HEK293 (cell line): Measurements from ENCODE around the gene XRN1.
"Not testable (repeated sequence)": the region's sequence is repeated elsewhere in the genome, so short reads cannot be mapped to it uniquely, and the experiment has no call there.

Experiments used
- CTCF ChIA-PET: fragments of 350-600 bp; formaldehyde crosslinking; extraction: SDS; loops from one replicate; lab custom pipeline; 2021; ENCODE audit warnings: antibody characterized with exemption; lab: Yijun Ruan, JAX
- POLR2A ChIA-PET: fragments of 300-600 bp; formaldehyde crosslinking; extraction: SDS; loops from one replicate; lab custom pipeline; 2020; ENCODE audit warnings: antibody characterized with exemption, inconsistent platforms; lab: Yijun Ruan, JAX
- H3K27ac ChIP-seq: fragments of 200-500 bp; sonication (Bioruptor generic); 2 replicates; pipeline ENCODE4 v1.5.1; 2014; ENCODE audit warnings: low read depth, low read length, control low read depth, inconsistent platforms; ENCODE audit errors: extremely low read depth
- H3K36me3 ChIP-seq, 2 experiments: fragments of 200-500 bp in 1 of 2; sonication (Bioruptor generic) in 1 of 2; 1 replicate in 1 of 2; 2 replicates in 1 of 2; pipeline ENCODE4 v1.5.1; 2014 to 2017; ENCODE audit warnings: inconsistent platforms in 2 of 2, low read length in 2 of 2; ENCODE audit not compliant: control insufficient read depth in 2 of 2, insufficient read depth in 1 of 2
- H3K4me1 ChIP-seq: fragments of 200-500 bp; sonication (Bioruptor generic); 2 replicates; pipeline ENCODE4 v1.5.1; 2014; ENCODE audit warnings: mild to moderate bottlenecking, low read length, inconsistent platforms; ENCODE audit not compliant: control insufficient read depth, insufficient read depth
- H3K4me3 ChIP-seq: 2 replicates; pipeline ENCODE4 v1.5.1; 2011; ENCODE audit warnings: low read depth, mild to moderate bottlenecking, control low read depth, low read length, moderate library complexity
- H3K9me3 ChIP-seq: fragments of 200-500 bp; sonication (Bioruptor generic); 2 replicates; pipeline ENCODE4 v1.5.1; 2014; ENCODE audit warnings: low read depth, low read length, inconsistent platforms; ENCODE audit not compliant: control insufficient read depth, insufficient read depth
- CTCF ChIP-seq: fragments of 450-650 bp; formaldehyde crosslinking; IDR thresholded peaks from 2 replicates; pipeline ENCODE4 v1.5.1; 2016; ENCODE audit warnings: missing biosample characterization, missing genetic modification characterization
- GLI2 ChIP-seq: fragments of 450-650 bp; formaldehyde crosslinking; IDR thresholded peaks from 2 replicates; pipeline ENCODE4; 2017; ENCODE audit warnings: missing biosample characterization, missing genetic modification characterization, low read depth, borderline replicate concordance
- HOXA7 ChIP-seq: sonication (generic); formaldehyde crosslinking; IDR thresholded peaks from 2 replicates; pipeline ENCODE4 v1.8.1; 2022; ENCODE audit warnings: missing genetic modification reagents, borderline replicate concordance
- INSM2 ChIP-seq: fragments of 450-650 bp; formaldehyde crosslinking; IDR thresholded peaks from 2 replicates; pipeline ENCODE4 v1.5.1; 2016; ENCODE audit warnings: missing biosample characterization, missing genetic modification characterization
- MZF1 ChIP-seq: fragments of 450-650 bp; formaldehyde crosslinking; IDR thresholded peaks from 2 replicates; pipeline ENCODE4 v1.5.1; 2017; ENCODE audit warnings: missing biosample characterization, missing genetic modification characterization, borderline replicate concordance
- OSR2 ChIP-seq: fragments of 450-650 bp; formaldehyde crosslinking; IDR thresholded peaks from 2 replicates; pipeline ENCODE4 v1.5.1; 2016; ENCODE audit warnings: missing biosample characterization, missing genetic modification characterization
- SCRT2 ChIP-seq: fragments of 450-650 bp; formaldehyde crosslinking; IDR thresholded peaks from 2 replicates; pipeline ENCODE4 v1.5.1; 2016; ENCODE audit warnings: missing biosample characterization, missing genetic modification characterization
- ZBTB21 ChIP-seq: fragments of 450-650 bp; formaldehyde crosslinking; IDR thresholded peaks from 2 replicates; pipeline ENCODE4 v1.5.1; 2017; ENCODE audit warnings: missing biosample characterization, missing genetic modification characterization
- ZBTB48 ChIP-seq: fragments of 450-650 bp; formaldehyde crosslinking; IDR thresholded peaks from 2 replicates; pipeline ENCODE4 v1.5.1; 2016; ENCODE audit warnings: missing biosample characterization, missing genetic modification characterization
- ZNF121 ChIP-seq: fragments of 450-650 bp; formaldehyde crosslinking; IDR thresholded peaks from 2 replicates; pipeline ENCODE4 v1.5.1; 2016; ENCODE audit warnings: missing biosample characterization, missing genetic modification characterization
- ZNF146 ChIP-seq: fragments of 450-650 bp; formaldehyde crosslinking; IDR thresholded peaks from 2 replicates; pipeline ENCODE4 v1.5.1; 2016; ENCODE audit warnings: missing biosample characterization, missing genetic modification characterization
- ZNF184 ChIP-seq: fragments of 450-650 bp; IDR thresholded peaks from 2 replicates; pipeline ENCODE4 v1.5.1; 2018; ENCODE audit warnings: missing biosample characterization, mild to moderate bottlenecking, missing genetic modification characterization
- ZNF2 ChIP-seq: fragments of 450-650 bp; formaldehyde crosslinking; IDR thresholded peaks from 2 replicates; pipeline ENCODE4 v1.5.1; 2016; ENCODE audit warnings: missing biosample characterization, missing genetic modification characterization
- ZNF221 ChIP-seq: fragments of 450-650 bp; formaldehyde crosslinking; IDR thresholded peaks from 2 replicates; pipeline ENCODE4 v1.5.1; 2017; ENCODE audit warnings: missing biosample characterization, missing genetic modification characterization, borderline replicate concordance
- ZNF274 ChIP-seq, 2 experiments: fragments of 200-500 bp in 1 of 2; fragments of 450-650 bp in 1 of 2; sonication (Bioruptor generic) in 1 of 2; formaldehyde crosslinking in 1 of 2; IDR thresholded peaks; 2 replicates each; pipeline versions ENCODE4 v1.5.1 to v1.6.1; 2014 to 2016; ENCODE audit warnings: borderline replicate concordance in 1 of 2, inconsistent platforms in 1 of 2, low read length in 1 of 2, missing biosample characterization in 1 of 2, missing genetic modification characterization in 1 of 2
- ZNF423 ChIP-seq: fragments of 450-650 bp; formaldehyde crosslinking; IDR thresholded peaks from 2 replicates; pipeline ENCODE4 v1.5.1; 2016; ENCODE audit warnings: missing biosample characterization, missing genetic modification characterization
- ZNF449 ChIP-seq: fragments of 450-650 bp; formaldehyde crosslinking; IDR thresholded peaks from 2 replicates; pipeline ENCODE4 v1.5.1; 2017; ENCODE audit warnings: missing biosample characterization, mild to moderate bottlenecking, missing genetic modification characterization, moderate library complexity
- ZNF510 ChIP-seq: fragments of 450-650 bp; formaldehyde crosslinking; IDR thresholded peaks from 2 replicates; pipeline ENCODE4 v1.5.1; 2018; ENCODE audit warnings: mild to moderate bottlenecking, missing genetic modification characterization, missing biosample characterization; ENCODE audit not compliant: insufficient replicate concordance
- ZNF561 ChIP-seq: fragments of 450-650 bp; IDR thresholded peaks from 2 replicates; pipeline ENCODE4 v1.5.1; 2018; ENCODE audit warnings: missing biosample characterization, missing genetic modification characterization, borderline replicate concordance
- ZNF626 ChIP-seq: fragments of 450-650 bp; sonication (Bioruptor Pico); formaldehyde crosslinking; IDR thresholded peaks from 2 replicates; pipeline ENCODE4 v1.5.1; 2018; ENCODE audit warnings: missing biosample characterization, missing genetic modification characterization, inconsistent platforms
- ZNF660 ChIP-seq: fragments of 450-650 bp; IDR thresholded peaks from 2 replicates; pipeline ENCODE4 v1.5.1; 2018; ENCODE audit warnings: missing biosample characterization, mild to moderate bottlenecking, missing genetic modification characterization
- ZNF792 ChIP-seq: fragments of 450-650 bp; formaldehyde crosslinking; IDR thresholded peaks from 2 replicates; pipeline ENCODE4 v1.5.1; 2016; ENCODE audit warnings: missing biosample characterization, missing genetic modification characterization
- ZNF837 ChIP-seq: fragments of 450-650 bp; formaldehyde crosslinking; IDR thresholded peaks from 2 replicates; pipeline ENCODE4 v1.5.1; 2016; ENCODE audit warnings: missing biosample characterization, missing genetic modification characterization

Gene XRN1

GRCh38 chr3:142332390-142332789 lies 115.4 kb downstream of the XRN1 start (continued):
- TF ChIP-seq INSM2 (tag by site-specific recombination) (no peak), SCRT2 (tag by site-specific recombination) (no peak)
- TF ChIP-seq, all 188 proteins: peak for 0

DNA sequence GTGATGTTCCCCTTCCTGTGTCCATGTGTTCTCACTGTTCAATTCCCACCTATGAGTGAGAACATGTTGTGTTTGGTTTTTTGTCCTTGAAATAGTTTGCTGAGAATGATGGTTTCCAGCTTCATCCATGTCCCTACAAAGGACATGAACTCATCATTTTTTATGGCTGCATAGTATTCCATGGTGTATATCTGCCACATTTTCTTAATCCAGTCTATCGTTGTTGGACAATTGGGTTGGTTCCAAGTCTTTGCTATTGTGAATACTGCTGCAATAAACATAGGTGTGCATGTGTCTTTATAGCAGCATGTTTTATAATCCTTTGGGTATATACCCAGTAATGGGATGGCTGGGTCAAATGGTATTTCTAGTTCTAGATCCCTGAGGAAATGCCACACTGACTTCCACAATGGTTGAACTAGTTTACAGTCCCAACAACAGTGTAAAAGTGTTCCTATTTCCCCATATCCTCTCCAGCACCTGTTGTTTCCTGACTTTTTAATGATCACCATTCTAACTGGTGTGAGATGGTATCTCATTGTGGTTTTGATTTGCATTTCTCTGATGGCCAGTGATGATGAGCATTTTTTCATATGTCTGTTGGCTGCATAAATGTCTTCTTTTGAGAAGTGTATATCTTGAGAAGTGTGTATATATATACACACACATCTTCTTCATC lies 123.4 kb downstream of the XRN1 start:
- H3K4me3 ChIP-seq, H3K9me3 ChIP-seq, H3K4me1 ChIP-seq, POLR2A ChIA-PET, H3K27ac ChIP-seq, H3K36me3 ChIP-seq, CTCF ChIA-PET: not testable (repeated sequence)
- peak; percentile 50; the same call in 1 of the 2 replicates for TF ChIP-seq ZNF146 (tag by site-specific recombination)
- TF ChIP-seq ZNF184 (tag by site-specific recombination), result peak; percentile 92

DNA sequence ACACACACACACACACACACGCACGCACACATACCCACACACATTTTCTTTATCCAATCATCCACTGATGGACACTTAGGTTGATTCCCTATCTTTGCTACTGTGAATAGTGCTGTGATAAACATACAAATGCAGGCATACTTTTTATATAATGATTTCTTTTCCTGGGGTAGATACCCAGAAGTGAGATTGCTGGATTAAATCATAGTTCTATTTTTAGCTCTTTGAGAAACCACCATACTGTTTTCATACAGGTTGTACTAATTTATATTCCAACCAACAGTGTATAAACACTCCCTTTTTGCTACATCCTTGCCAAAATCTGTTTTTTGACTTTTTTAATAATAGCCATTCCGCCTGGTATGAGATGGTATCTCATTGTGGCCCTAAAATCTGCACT lies 127.9 kb downstream of the XRN1 start:
- CTCF ChIA-PET, result no interaction called here
- TF ChIP-seq ZNF274 (IDR thresholded peaks at IDR 0.05; ENCODE audit: low read length), result no peak
- no peak for TF ChIP-seq ZNF274 (tag by site-specific recombination; IDR thresholded peaks at IDR 0.05; ENCODE audit: borderline replicate concordance)
- TF ChIP-seq ZNF792 (tag by site-specific recombination), result no peak
- TF ChIP-seq ZBTB48 (tag by site-specific recombination), result no peak
- TF ChIP-seq HOXA7 (CRISPR knock-in tag), result no peak
- H3K27ac ChIP-seq, result no peak overlapping the region
- POLR2A ChIA-PET, result no interaction called here
- H3K4me3 ChIP-seq, result no peak overlapping the region
- H3K36me3 ChIP-seq, result peaks cover 0 to 4% of the 10 kb centered on the region in 2 experiments; a peak in 1 of 3 replicates
- H3K9me3 ChIP-seq, result no peaks in the 10 kb centered on the region
- H3K4me1 ChIP-seq, result no peaks in the 10 kb centered on the region

DNA sequence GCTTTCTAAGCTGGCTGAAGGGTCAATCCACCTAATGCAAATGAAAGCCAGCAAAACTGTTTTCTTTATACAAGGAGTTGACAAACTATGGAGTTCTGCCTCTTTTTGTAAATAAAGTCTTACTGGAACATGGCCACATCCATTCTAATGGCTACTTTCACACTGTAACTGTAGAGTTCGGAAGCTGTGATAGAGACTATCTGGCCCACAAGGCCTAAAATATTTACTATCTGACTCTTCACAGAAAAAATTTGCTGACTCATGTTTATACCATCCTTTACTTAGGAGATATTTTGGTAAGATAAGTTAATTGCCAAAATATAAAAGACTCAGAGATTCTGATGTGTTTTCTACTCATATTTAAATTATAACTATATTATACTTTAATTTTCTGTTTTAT lies 128.7 kb downstream of the XRN1 start:
- H3K27ac ChIP-seq, result no peak overlapping the region
- ChIA-PET CTCF (no interaction called here), POLR2A (no interaction called here)
- H3K9me3 ChIP-seq, result no peaks in the 10 kb centered on the region
- TF ChIP-seq ZNF561 (tag by site-specific recombination), result no peak
- TF ChIP-seq ZNF837 (tag by site-specific recombination), result no peak
- TF ChIP-seq ZNF626 (tag by site-specific recombination), result no peak
- no peak for TF ChIP-seq ZNF2 (tag by site-specific recombination)
- TF ChIP-seq ZNF221 (tag by site-specific recombination), result no peak
- TF ChIP-seq HOXA7 (CRISPR knock-in tag), result no peak
- no peak for TF ChIP-seq CTCF (tag by site-specific recombination)
- TF ChIP-seq ZNF121 (tag by site-specific recombination), result no peak
- no peak for TF ChIP-seq ZNF449 (tag by site-specific recombination)
- no peak for TF ChIP-seq ZNF660 (tag by site-specific recombination)
- no peak for TF ChIP-seq GLI2
- TF ChIP-seq OSR2 (tag by site-specific recombination), result no peak
- TF ChIP-seq ZBTB21 (tag by site-specific recombination), result no peak
- no peak for TF ChIP-seq ZNF423
- no peak for TF ChIP-seq ZNF510 (tag by site-specific recombination)
- no peak for TF ChIP-seq MZF1 (tag by site-specific recombination)
- TF ChIP-seq ZNF792 (tag by site-specific recombination), result no peak
- peaks cover 0 to 4% of the 10 kb centered on the region in 2 experiments; a peak in 1 of 3 replicates for H3K36me3 ChIP-seq
- no peak overlapping the region for H3K4me3 ChIP-seq
- H3K4me1 ChIP-seq, result no peaks in the 10 kb centered on the region
